ENCODE data around the gene ASB1.

Gene ASB1

GRCh38 chr2:238409341-238410199 lies 17.2 kb upstream of the ASB1 start:
- TF ChIP-seq ZNF8 (CRISPR knock-in tag; IDR thresholded peaks at IDR 0.05), result no peak
- TF ChIP-seq PATZ1 (CRISPR knock-in tag; IDR thresholded peaks at IDR 0.05; ENCODE audit: borderline replicate concordance), result no peak
- no peak for TF ChIP-seq ZFP30 (CRISPR knock-in tag; IDR thresholded peaks at IDR 0.05)
- no peak for ATAC-seq

GRCh38 chr2:238412067-238412767 lies 14.5 kb upstream of the ASB1 start:
- TF ChIP-seq TCF4 (CRISPR knock-in tag; IDR thresholded peaks at IDR 0.05; ENCODE audit: borderline replicate concordance), result no peak
- TF ChIP-seq ZC3H10 (CRISPR knock-in tag; IDR thresholded peaks at IDR 0.05), result no peak
- no peak for TF ChIP-seq SNAI2 (CRISPR knock-in tag; IDR thresholded peaks at IDR 0.05)
- no peak for TF ChIP-seq ZFP3 (CRISPR knock-in tag; IDR thresholded peaks at IDR 0.05)
- no peak for TF ChIP-seq ZFP30 (CRISPR knock-in tag; IDR thresholded peaks at IDR 0.05)
- no peak for TF ChIP-seq PATZ1 (CRISPR knock-in tag; IDR thresholded peaks at IDR 0.05; ENCODE audit: borderline replicate concordance)
- no peak for TF ChIP-seq CSDC2 (CRISPR knock-in tag; IDR thresholded peaks at IDR 0.05)
- no peak for TF ChIP-seq BACH2 (CRISPR knock-in tag; IDR thresholded peaks at IDR 0.05; ENCODE audit: borderline replicate concordance)
- TF ChIP-seq TSHZ2 (CRISPR knock-in tag; IDR thresholded peaks at IDR 0.05), result no peak
- ATAC-seq, result no peak

GRCh38 chr2:238413368-238413767 lies 13.4 kb upstream of the ASB1 start:
- ATAC-seq, result no peak
- TF ChIP-seq CREB5 (CRISPR knock-in tag; IDR thresholded peaks at IDR 0.05; ENCODE audit: low read depth) (no peak), ZNF8 (CRISPR knock-in tag; IDR thresholded peaks at IDR 0.05) (no peak), BACH2 (CRISPR knock-in tag; IDR thresholded peaks at IDR 0.05; ENCODE audit: borderline replicate concordance) (no peak), POU6F1 (CRISPR knock-in tag; IDR thresholded peaks at IDR 0.05; ENCODE audit: borderline replicate concordance, low read depth) (no peak), PATZ1 (CRISPR knock-in tag; IDR thresholded peaks at IDR 0.05; ENCODE audit: borderline replicate concordance) (no peak), GLIS3 (CRISPR knock-in tag; IDR thresholded peaks at IDR 0.05) (no peak), TCF4 (CRISPR knock-in tag; IDR thresholded peaks at IDR 0.05; ENCODE audit: borderline replicate concordance) (no peak), PPARA (CRISPR knock-in tag; IDR thresholded peaks at IDR 0.05; ENCODE audit: borderline replicate concordance) (no peak), SNAI2 (CRISPR knock-in tag; IDR thresholded peaks at IDR 0.05) (no peak), ARNTL (CRISPR knock-in tag; IDR thresholded peaks at IDR 0.05; ENCODE audit: borderline replicate concordance, low read depth) (no peak), RARB (CRISPR knock-in tag; IDR thresholded peaks at IDR 0.05) (no peak), ESRRG (CRISPR knock-in tag; IDR thresholded peaks at IDR 0.05) (no peak), ISL1 (CRISPR knock-in tag; IDR thresholded peaks at IDR 0.05) (no peak), ZNF565 (CRISPR knock-in tag; conservative IDR thresholded peaks at IDR 0.05; ENCODE audit: low read depth) (no peak), ZC3H10 (CRISPR knock-in tag; IDR thresholded peaks at IDR 0.05) (no peak), CSRNP3 (CRISPR knock-in tag; IDR thresholded peaks at IDR 0.05) (no peak), ZFP30 (CRISPR knock-in tag; IDR thresholded peaks at IDR 0.05) (no peak)
